Activated CD4-positive, alpha-beta T cell treated with anti-CD3 and anti-CD28 coated beads, Interleukin-2, amount 50 U/mL, for 1 hour (primary cell): Measurements from ENCODE around the gene NEK4.
A peak's percentile ranks its signal among the peaks of the same experiment; 100 is the strongest.
"Not testable (repeated sequence)": the region's sequence is repeated elsewhere in the genome, so short reads cannot be mapped to it uniquely, and the experiment has no call there.

Experiments used
- DNase-seq: peaks from one replicate; pipeline ENCODE4 v3.0.0-alpha.2; 2020

The NEK4 gene

GRCh38 chr3:52695798-52696671 lies 74.7 kb downstream of the NEK4 start:
- DNase-seq: no peak

DNA sequence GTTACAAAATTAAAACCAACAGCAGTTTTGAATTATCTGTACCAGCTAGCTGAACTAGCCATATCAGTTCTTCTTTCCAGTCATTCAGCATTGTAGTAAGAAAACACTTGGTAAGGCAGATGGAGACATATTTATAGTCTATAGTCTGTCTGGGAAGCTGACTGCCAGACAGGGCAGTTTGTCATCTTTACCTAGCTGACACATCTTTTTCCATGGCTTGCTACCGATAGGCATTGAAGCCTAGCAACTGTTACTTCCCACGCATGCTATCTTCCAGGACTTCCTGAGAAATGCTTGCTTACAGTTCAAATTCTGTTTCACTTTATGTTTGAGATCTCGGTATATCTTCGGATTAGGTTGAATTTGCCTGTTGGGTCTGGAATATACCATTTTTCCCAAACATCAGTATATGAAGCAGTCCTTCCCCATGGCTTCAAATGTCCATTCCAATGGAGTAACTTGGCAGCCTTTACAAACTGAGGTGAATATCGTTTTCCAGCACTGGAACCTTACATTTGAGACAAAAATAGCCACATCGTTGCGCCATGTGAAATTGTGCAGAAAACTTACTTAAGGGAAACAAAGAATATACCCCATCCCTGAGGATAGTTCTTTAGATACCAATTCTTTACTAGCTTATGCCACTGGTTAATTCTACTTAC lies 76.1 kb downstream of the NEK4 start:
- DNase-seq: no peak

DNA sequence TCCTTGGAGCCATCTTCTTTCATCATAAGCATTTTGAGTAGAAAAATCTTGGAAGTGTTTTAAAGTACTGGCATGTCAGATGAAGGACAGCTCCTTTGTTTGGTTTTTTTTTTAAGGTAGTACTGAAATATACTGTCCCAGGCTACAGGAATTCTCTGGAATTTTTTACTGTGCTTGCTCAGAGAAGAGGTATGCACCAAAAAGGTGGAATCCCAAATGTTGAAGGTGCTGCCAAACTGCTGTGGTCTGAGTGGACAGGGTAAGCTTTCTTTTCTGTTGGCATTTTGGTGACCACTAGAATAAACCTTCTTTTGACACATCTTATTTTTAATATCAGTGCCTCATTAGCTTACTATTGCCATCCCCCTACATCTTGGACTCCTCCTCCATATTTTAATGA lies 77.7 kb downstream of the NEK4 start:
- no peak for DNase-seq

- no peak for DNase-seq
These were observed 80.2 kb downstream of the NEK4 start for GRCh38 chr3:52690560-52690959.

GRCh38 chr3:52689151-52689550 lies 81.6 kb downstream of the NEK4 start:
- no peak for DNase-seq

GRCh38 chr3:52688266-52688665 lies 82.5 kb downstream of the NEK4 start:
- DNase-seq: no peak

DNA sequence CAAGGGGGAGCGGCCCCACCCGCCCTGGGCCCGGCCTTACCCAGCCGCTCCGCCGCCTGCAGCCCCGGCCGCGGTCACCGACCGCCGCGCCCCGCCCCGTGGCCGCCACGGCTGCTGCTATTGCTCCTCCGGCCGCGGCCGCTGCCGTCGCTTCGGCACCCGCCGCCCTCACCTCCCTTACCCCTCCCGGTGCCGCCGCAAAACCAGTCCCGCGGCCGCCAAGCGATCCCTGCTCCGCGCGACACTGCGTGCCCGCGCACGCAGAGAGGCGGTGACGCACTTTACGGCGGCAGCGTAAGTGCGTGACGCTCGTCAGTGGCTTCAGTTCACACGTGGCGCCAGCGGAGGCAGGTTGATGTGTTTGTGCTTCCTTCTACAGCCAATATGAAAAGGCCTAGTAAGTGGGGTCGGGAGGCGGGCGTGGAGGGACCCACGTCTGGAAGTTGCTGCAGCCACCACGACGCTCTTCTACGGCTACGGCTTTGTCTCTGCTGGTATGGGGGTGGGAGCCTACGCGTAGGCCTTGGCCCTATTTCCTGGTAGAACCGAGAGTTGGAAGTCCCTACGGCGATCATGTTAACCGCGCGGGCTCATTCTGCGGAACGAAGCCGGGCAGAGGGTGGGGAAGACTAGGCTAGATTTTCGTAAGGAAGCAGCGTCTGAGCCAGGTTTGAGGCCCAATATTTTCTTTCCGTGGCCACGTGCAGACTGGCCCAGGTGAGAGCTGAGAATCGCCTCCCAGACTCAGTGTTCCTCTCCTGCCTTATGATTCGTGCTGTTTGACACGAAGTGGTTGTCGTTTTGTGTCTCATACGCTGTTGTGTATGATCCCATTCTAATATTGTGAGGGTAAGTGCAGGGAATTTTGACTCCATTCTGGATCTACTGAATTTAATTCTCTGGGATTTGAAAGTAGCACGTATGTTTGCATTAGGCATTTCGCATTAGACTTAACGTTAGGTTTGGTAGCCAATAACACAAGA lies 84.7 kb downstream of the NEK4 start, which contains the start of the genes GNL3 and PBRM1:
GNL3 (plus strand) TSS at position 324 of the 983 bp plus-strand sequence; CDS start at position 385, 61 bp downstream.
PBRM1 (minus strand) TSS at position 205 of the 983 bp plus-strand sequence.
- peak; percentile 90 for DNase-seq

- DNase-seq: peak; percentile 65
These were observed 85.4 kb downstream of the NEK4 start for GRCh38 chr3:52685285-52685708.

DNA sequence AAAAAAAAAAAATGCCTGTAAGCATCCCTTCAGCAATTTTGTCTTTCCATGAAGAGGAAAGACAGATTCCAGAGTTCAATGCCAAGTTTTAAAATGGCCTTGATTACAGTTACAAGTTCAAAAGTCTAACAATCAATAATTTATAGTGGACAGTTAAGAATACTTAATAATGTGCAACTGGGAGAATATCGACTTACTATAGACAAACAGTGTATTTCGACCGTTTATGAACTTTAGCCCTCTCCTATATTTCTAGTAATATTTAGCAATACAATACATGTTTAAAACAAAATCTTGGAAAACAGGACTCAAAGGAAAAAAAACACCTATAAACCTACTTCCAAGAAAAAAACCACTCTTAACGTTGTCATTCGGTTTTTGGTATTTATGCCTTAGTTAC lies 86.6 kb downstream of the NEK4 start:
- DNase-seq: no peak

DNA sequence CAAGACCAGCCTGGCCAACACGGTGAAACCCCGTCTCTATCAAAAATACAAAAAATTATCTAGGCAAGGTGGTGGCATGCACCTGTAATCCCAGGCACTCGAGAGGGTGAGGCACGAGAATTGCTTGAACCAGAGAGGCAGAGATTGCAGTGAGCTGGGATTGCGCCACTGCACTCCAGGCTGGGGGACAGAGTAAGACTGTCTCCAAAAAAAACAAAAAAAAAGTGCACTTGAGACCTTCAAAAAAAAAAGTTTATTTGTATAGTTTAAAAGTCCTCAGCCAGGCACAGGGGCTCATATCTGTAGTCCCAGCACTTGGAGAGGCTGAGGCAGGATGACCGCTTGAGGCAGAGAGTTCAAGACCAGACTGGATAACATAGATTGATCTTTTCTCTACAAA lies 87.1 kb downstream of the NEK4 start:
- no peak for DNase-seq

DNA sequence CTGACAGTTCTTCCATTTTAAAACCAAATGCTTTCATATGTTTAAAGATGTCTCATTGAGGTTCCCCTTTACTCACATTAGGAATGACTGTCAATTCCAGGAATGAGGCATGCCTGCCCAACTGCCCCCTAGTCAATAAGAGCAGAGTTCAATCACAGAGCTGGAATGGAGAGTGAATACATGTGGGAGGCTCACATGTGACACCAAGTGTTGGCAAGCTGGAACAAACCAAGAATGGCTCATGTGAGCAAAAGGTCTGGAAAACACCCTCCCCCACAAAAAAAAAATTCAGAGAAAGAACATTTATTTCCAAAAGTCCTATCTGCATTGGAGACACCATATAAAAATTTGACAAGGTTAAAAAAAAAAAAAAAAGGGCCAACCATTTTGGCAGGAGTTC lies 88.7 kb downstream of the NEK4 start:
- DNase-seq: no peak

GRCh38 chr3:52681596-52681995 lies 89.1 kb downstream of the NEK4 start:
- DNase-seq: no peak

- no peak for DNase-seq
These were observed 90.9 kb downstream of the NEK4 start for GRCh38 chr3:52679811-52680210.

DNA sequence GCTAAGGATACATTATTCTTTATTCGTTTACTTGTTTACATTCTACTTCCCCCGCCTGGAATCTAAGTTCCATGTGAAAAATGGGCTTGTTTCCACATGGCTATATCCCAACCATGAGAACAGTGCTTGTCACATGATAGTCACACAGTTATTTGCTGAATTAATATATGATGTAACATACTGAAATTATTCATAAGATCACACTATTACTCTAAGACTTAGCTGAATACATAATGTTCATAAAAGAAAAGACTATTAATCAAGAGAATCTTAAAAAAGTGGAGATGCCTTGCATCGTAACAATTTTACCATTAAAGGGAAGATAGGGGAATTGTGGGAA lies 91.6 kb downstream of the NEK4 start:
- no peak for DNase-seq

DNA sequence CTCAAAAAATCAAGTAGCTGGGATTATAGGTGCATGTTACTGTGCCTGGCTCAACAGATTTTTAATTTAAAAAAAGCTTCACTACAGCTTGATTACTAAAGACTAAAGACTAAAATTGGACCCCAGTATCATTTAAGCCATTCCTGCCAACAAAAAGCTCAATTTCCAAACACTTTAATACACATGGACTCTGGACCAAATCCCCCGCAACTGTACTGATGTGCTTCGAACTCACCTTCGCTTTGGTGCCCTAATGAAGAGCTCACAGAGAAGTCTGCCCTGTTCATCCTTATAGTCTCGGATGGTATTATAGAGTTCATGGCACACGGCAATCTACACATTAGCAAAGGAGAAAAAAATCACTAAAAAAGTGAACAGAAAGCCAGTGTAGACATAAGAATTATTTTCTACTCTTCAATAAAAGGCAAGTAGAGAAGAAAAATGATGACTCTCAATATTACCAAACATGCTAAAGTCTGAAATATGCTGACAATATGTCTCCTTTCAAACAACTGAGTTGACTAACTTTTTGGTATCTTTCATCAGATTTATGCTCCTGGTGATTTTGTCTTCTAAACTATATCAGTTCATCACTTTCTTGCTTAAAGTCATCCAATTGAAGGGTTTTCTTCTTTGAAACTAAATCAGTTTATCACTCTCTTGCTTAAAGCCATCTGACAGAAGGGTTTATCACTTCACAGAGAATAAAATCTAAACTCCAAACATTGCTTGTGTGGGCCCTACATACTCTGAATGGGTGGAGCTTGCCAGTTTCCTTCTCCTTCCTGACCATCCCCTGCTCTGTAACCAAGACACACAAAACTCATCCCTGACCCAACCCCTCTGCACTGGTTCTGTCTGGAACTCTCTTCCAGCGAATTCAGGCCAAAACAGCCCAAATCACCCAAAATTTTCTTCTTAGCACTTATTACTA lies 92.2 kb downstream of the NEK4 start:
- no peak for DNase-seq

DNA sequence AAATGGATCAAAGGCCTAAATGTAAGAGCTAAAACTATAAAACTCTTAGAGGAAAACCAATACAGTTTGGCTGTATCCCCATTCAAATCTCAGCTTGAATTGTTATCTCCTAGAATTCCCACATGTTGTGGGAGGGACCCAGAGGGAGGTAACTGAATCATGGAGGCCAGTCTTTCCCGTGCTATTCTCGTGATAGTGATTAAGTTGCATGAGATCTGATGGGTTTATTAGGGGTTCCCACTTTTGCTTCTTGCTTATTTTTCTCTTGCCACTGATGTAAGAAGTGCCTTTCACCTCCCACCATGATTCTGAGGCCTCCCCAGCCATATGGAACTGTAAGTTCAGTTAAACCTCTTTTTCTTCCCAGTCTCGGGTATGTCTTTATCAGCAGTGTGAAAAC lies 94.5 kb downstream of the NEK4 start:
- DNase-seq: not testable (repeated sequence)

DNA sequence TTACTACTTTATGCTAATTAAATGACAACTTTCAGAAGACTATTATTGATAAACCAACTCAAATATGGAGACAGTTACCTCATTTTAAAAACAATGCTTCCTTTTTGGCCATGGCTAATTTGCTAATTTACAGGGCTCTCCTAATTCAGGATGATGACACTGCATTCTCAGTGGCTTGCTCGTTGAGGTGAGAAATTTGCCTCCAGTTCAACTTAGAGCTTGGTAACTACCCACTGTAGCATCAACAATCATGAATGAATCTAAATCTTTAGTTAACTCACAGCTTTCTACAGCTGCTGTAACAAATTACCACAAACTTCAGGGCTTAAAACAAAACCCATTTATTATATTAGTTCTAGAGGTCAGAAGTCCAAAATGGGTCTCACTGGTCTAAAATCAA lies 99.1 kb downstream of the NEK4 start:
- no peak for DNase-seq

DNA sequence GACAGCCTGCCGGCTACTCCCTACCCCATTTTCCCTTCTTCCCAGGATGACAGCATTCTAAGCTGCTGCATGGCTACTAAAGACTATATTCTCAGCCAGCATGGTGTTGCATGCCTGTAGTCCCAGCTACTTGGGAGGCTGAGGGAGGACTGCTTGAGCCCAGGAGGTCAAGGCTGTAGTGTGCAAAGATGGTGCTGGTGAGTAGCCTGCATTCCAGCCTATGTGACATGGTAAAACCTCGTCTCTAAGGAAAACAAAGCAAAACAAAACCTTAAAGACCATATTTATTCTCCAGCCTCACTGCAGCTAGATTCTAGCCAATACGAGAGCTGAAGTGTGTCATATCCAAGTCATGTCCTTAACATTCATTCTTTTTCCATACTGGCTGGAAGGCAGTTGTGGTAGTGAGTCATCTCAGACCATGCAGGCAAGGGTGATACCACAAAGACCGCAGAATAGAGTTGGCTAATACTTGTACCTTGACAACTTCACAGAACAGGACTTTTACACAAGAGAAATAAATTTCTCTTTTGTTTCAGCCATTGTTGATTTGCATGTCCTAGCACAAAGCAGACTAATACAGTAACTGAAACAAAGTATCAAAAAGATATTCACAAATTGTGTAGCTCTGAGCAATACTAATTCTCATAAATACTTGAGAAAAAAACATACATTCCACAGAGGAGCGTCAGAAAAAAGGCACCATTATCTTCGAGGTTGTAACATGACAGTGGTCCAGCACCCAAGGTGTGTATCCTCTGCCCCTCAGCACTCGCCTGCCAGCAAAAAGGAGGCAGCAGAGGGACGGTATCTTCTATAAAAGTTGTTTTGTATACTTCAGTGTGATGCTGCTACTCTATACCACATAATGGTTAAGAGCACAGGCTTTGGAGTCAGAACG lies 99.9 kb downstream of the NEK4 start:
- no peak for DNase-seq

DNA sequence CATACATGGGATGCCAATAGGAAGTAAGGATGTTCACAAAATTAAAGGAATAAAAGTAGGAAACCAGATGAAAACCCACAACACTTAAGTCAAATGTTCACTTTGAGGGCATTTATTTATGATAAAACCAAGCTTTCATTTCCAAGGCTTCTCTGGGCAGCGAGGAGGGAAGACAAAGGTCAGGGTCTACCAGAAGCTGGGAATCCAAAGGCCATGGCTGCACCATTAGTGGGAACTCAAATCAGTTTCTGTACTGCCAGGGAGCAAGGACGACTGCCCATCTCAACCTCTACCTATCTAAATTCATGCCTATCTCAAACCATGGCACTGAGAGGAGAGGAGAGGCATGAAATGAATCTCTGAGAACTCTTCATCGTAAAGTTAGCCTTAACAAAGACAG lies 107.6 kb downstream of the NEK4 start:
- DNase-seq: no peak

GRCh38 chr3:52660046-52660445 lies 110.7 kb downstream of the NEK4 start:
- DNase-seq: no peak
